ENCODE data around the gene LDLR. TPM values are rescaled to one million over a fixed set of nuclear protein-coding genes. Genes with fewer than 3 reads are reported as not detected.

The LDLR gene
- total and polyA plus RNA-seq, 2 of the 4 experiments (the other 2 are of a cell fraction) = 45.2 to 53.8 TPM

GRCh38 chr19:11064831-11065303 is 24.4 kb upstream of the LDLR start:
- no peaks in the 10 kb centered on the region; the same call in 1 of the 2 replicates for H3K9me1 ChIP-seq (ENCODE audit: insufficient read depth, low read length)
- no peaks in the 10 kb centered on the region; the same call in 1 of the 2 replicates for H4K20me1 ChIP-seq (ENCODE audit: insufficient read depth, low read length)
- no peak overlapping the region for H2BK15ac ChIP-seq (ENCODE audit: low read depth, low read length)
- H3K9ac ChIP-seq (ENCODE audit: low read depth, low read length) = no peak overlapping the region
- 83% methylated on average over 7 of the region's 10 CpGs; no CpG with 5 or more reads in 1 of the 2 experiments for WGBS, 2 experiments (ENCODE audit: extremely low coverage in 2 of 2, insufficient read length in 1 of 2)
- no peak overlapping the region for H3K4me3 ChIP-seq (ENCODE audit: insufficient read depth, low read depth, low read length)
- H3K27ac ChIP-seq (ENCODE audit: insufficient read depth, low read length) = no peak overlapping the region
- no peak overlapping the region for H3K18ac ChIP-seq (ENCODE audit: low read depth, low read length)
- H3K4me2 ChIP-seq (ENCODE audit: low read depth, low read length) = no peak overlapping the region
- H3K79me1 ChIP-seq (ENCODE audit: low read depth in 1 of 2, low read length in 2 of 2) = peaks cover 0 to 15% of the 10 kb centered on the region in 2 experiments; a peak in 1 of 4 replicates
- dilution Hi-C loops (cut with HindIII; ENCODE audit: low sequenced_read_pairs, unreplicated experiment) = no loop called here
- no peak overlapping the region for H3K56ac ChIP-seq (ENCODE audit: extremely low read depth, insufficient read depth, low read length)
- in situ Hi-C loops (cut with MboI; ENCODE audit: low sequenced_read_pairs) = no loop called here
- H2AK5ac ChIP-seq (ENCODE audit: low read depth, low read length) = no peak overlapping the region
- H2BK20ac ChIP-seq (ENCODE audit: low read depth, low read length) = no peak overlapping the region
- no peak overlapping the region for H2AK9ac ChIP-seq (replicated peaks; ENCODE audit: low read depth, low read length, poor library complexity)
- H3K4me1 ChIP-seq (ENCODE audit: control insufficient read depth, insufficient read depth, low read length) = no peaks in the 10 kb centered on the region
- CTCF ChIA-PET = interaction anchor here (0.6 to 0.8 kb wide), 3 partner anchors 9 to 15 kb away, joined by 3 to 4 read pairs (median 3); no protein-coding TSS in a partner anchor
- H3K14ac ChIP-seq (replicated peaks; ENCODE audit: low read depth, low read length) = no peak overlapping the region
- H2BK120ac ChIP-seq (ENCODE audit: low read depth, low read length) = no peak overlapping the region
- ATAC-seq (ENCODE audit: low read depth) (no peak), DNase-seq (no peak)
- no peaks in the 10 kb centered on the region for H3K27me3 ChIP-seq (ENCODE audit: control insufficient read depth, insufficient read depth, low read length)
- no peak overlapping the region for H2AFZ ChIP-seq (replicated peaks; ENCODE audit: low read length, poor library complexity)
- no peak overlapping the region for H3K23ac ChIP-seq (ENCODE audit: low read depth, low read length)
- H3K36me3 ChIP-seq (ENCODE audit: control insufficient read depth, insufficient read depth, low read length) = peaks cover 52% of the 10 kb centered on the region
- no peak overlapping the region for H3K4ac ChIP-seq (ENCODE audit: low read depth, low read length)
- peaks cover 7% of the 10 kb centered on the region for H3K9me3 ChIP-seq (ENCODE audit: control insufficient read depth, insufficient read depth, low read length)
- intact Hi-C loops (cut with micrococcal nuclease) = no loop called here
- H4K5ac ChIP-seq (ENCODE audit: low read depth, low read length) = no peak overlapping the region
- H4K8ac ChIP-seq (ENCODE audit: low read depth in 2 of 2, low read length in 2 of 2) = no peak overlapping the region
- BruUV-seq (replicated peaks) = no TSS peak
- peak overlapping the region; percentile 3 for H2BK5ac ChIP-seq (ENCODE audit: low read depth, low read length, poor library complexity, severe bottlenecking)
- POLR2A ChIA-PET (ENCODE audit: unreplicated experiment) = no interaction called here
- no peak overlapping the region for H4K91ac ChIP-seq (ENCODE audit: insufficient read depth, low read depth, low read length)
- peak; percentile 63 for TF ChIP-seq NFE2L2 (IDR thresholded peaks at IDR 0.05; ENCODE audit: low read depth, low read length)
- TF ChIP-seq RCOR1 (IDR thresholded peaks at IDR 0.05; ENCODE audit: insufficient replicate concordance, low read length) = no peak
- peak; percentile 100 for TF ChIP-seq MAFK (IDR thresholded peaks at IDR 0.05; ENCODE audit: low read depth, low read length)
